K562 (cell line): ENCODE data around the gene ARHGAP24. TPM values are rescaled to one million over a fixed set of nuclear protein-coding genes. Genes with fewer than 3 reads are reported as not detected.
A peak's percentile ranks its signal among the peaks of the same experiment; 100 is the strongest.

Experiments used
- ATAC-seq: fragments of 200-7000 bp; cut with Tn5 transposase; 3 replicates; pipeline ENCODE4 v1.9.1; 2020; ENCODE audit warnings: moderate library complexity
- BruUV-seq: library from RNA; stranded (reverse); fragments of 400-500 nt; replicated peaks from 2 replicates; lab custom pipeline; 2021; lab: Mats Ljungman, UMichigan
- CTCF ChIA-PET: fragments of 300-600 bp; formaldehyde crosslinking; extraction: SDS; loops from one replicate; lab custom pipeline; 2021; ENCODE audit warnings: low intra/inter-chr PET ratio; lab: Yijun Ruan, JAX
- POLR2A ChIA-PET: fragments of 300-600, 350-650 bp; sonication (Branson Sonifier 250); formaldehyde crosslinking; extraction: SDS; loops from one replicate; lab custom pipeline; 2021; ENCODE audit warnings: antibody characterized with exemption, inconsistent platforms; lab: Yijun Ruan, JAX
- DNase-seq, 4 experiments: peaks; one replicate each; pipeline versions ENCODE4 v3.0.0 to v3.0.0-alpha.2; 2011 to 2018; ENCODE audit warnings: low spot score in 3 of 4, mixed read lengths in 3 of 4; ENCODE audit errors: extremely low read depth in 1 of 4
- FAIRE-seq: peaks from 2 replicates; lab custom pipeline; 2011; peaks lifted over from hg19 to GRCh38; lab: Jason Lieb, UNC
- H2AFZ ChIP-seq: 2 replicates; pipeline ENCODE4 v1.6.0; 2011; ENCODE audit warnings: low read depth, low read length, control low read depth, inconsistent platforms
- H3K27ac ChIP-seq: fragments of 200-600 bp; 3 replicates; pipeline ENCODE4 v1.8.0; 2011; ENCODE audit warnings: low read depth, mild to moderate bottlenecking, control low read depth, inconsistent platforms, low read length, moderate library complexity, mixed read lengths; ENCODE audit errors: extremely low read depth
- H3K27me3 ChIP-seq, 2 experiments: fragments of 300-600 bp in 1 of 2; 2 replicates in 1 of 2; 3 replicates in 1 of 2; pipeline versions ENCODE4 v1.6.0 to v1.8.0; 2011; ENCODE audit warnings: inconsistent platforms in 2 of 2, low read length in 2 of 2, mild to moderate bottlenecking in 1 of 2, mixed read lengths in 1 of 2, moderate library complexity in 1 of 2; ENCODE audit not compliant: control insufficient read depth in 2 of 2, insufficient read depth in 2 of 2
- H3K36me3 ChIP-seq: fragments of 300-600 bp; 3 replicates; pipeline ENCODE4 v1.8.0; 2011; ENCODE audit warnings: mild to moderate bottlenecking, low read length, inconsistent platforms; ENCODE audit not compliant: control insufficient read depth, insufficient read depth
- H3K4me1 ChIP-seq, 2 experiments: fragments of 200-600 bp in 1 of 2; replicated peaks in 1 of 2; 2 replicates in 1 of 2; 3 replicates in 1 of 2; pipeline versions ENCODE4 v1.5.1 to v1.8.0; 2011; ENCODE audit warnings: inconsistent platforms in 2 of 2, low read length in 2 of 2, mild to moderate bottlenecking in 1 of 2, mixed read lengths in 1 of 2, moderate library complexity in 1 of 2; ENCODE audit not compliant: control insufficient read depth in 2 of 2, insufficient read depth in 2 of 2
- H3K4me2 ChIP-seq: 2 replicates; pipeline ENCODE4 v1.6.1; 2011; ENCODE audit warnings: low read length, control low read depth, inconsistent platforms, mixed read lengths; ENCODE audit not compliant: insufficient read depth
- H3K4me3 ChIP-seq: fragments of 200-600 bp; sonication (generic), shearing (Covaris generic); 2 replicates; pipeline ENCODE4 v1.5.1; 2016; ENCODE audit warnings: control low read depth, inconsistent platforms
- H3K79me2 ChIP-seq: fragments of 200-600 bp; 3 replicates; pipeline ENCODE4 v1.8.0; 2011; ENCODE audit warnings: low read length, inconsistent platforms; ENCODE audit not compliant: control insufficient read depth, insufficient read depth
- H3K9ac ChIP-seq, 2 experiments: 2 replicates each; pipeline versions ENCODE4 v1.6.0 to v1.6.1; 2011; ENCODE audit warnings: low read depth in 2 of 2, low read length in 2 of 2, control low read depth in 1 of 2, inconsistent platforms in 1 of 2, mild to moderate bottlenecking in 1 of 2, mixed read lengths in 1 of 2; ENCODE audit not compliant: insufficient read depth in 1 of 2
- H3K9me1 ChIP-seq: one replicate; pipeline ENCODE4 v1.6.0; 2011; ENCODE audit warnings: inconsistent platforms, mild to moderate bottlenecking, low read length, moderate library complexity; ENCODE audit not compliant: control insufficient read depth, insufficient read depth
- H3K9me3 ChIP-seq: replicated peaks from 2 replicates; pipeline ENCODE4 v1.5.1; 2011; ENCODE audit warnings: low read depth, low read length, inconsistent platforms; ENCODE audit not compliant: control insufficient read depth, insufficient read depth
- H4K20me1 ChIP-seq: replicated peaks from 2 replicates; pipeline ENCODE4 v1.6.1; 2011; ENCODE audit warnings: low read length, inconsistent platforms, mixed read lengths; ENCODE audit not compliant: control insufficient read depth, insufficient read depth
- CEBPB ChIP-seq: fragments of 450-650 bp; IDR thresholded peaks from 2 replicates; pipeline ENCODE4 v1.6.1; 2016; ENCODE audit warnings: missing genetic modification characterization, missing compliant biosample characterization
- CEBPG ChIP-seq, 3 experiments: fragments of 200-800 bp in 1 of 3; sonication (Bioruptor generic) in 1 of 3; sonication (generic) in 1 of 3; formaldehyde crosslinking in 1 of 3; IDR thresholded peaks in 2 of 3; conservative IDR thresholded peaks in 1 of 3; 2 replicates each; pipeline versions ENCODE4 v1.6.1 to v1.8.0; 2016 to 2022; ENCODE audit warnings: missing compliant biosample characterization in 2 of 3, missing genetic modification characterization in 2 of 3, mild to moderate bottlenecking in 1 of 3, missing genetic modification reagents in 1 of 3
- SNRNP70 ChIP-seq: fragments of 200-400 bp; formaldehyde crosslinking; optimal IDR thresholded peaks from 2 replicates; pipeline ENCODE3; 2017; ENCODE audit warnings: low read depth, low read length
- SRF ChIP-seq, 2 experiments: fragments of 250-450, 450-650 bp in 1 of 2; sonication (Bioruptor Pico) in 1 of 2; sonication (generic) in 1 of 2; formaldehyde crosslinking; IDR thresholded peaks; 2 replicates each; pipeline versions ENCODE4 v1.5.0 to v1.5.1; 2020 to 2022; ENCODE audit warnings: mild to moderate bottlenecking in 1 of 2, missing genetic modification reagents in 1 of 2
- ZNF124 ChIP-seq: sonication (generic); formaldehyde crosslinking; IDR thresholded peaks from 2 replicates; pipeline ENCODE4 v1.8.1; 2022; ENCODE audit warnings: missing genetic modification reagents
- WGBS: fragments of 100-300 bp; shearing (Covaris generic); methylation state at CpG from one replicate; pipeline ENCODE4 v1.1.6; 2016; ENCODE audit warnings: low coverage, mixed read lengths; ENCODE audit not compliant: insufficient coverage; ENCODE audit errors: missing lambda C conversion rate; 5-methylcytosine and 5-hydroxymethylcytosine counted together
- in situ Hi-C: fragments of 300-500 bp; cut with MboI; formaldehyde crosslinking; loops from 4 replicates; pipeline ENCODE4 v1.15.0; 2018; ENCODE audit warnings: inconsistent platforms, mixed read lengths
- intact Hi-C: fragments of 100-400 bp; cut with micrococcal nuclease; formaldehyde crosslinking; loops from 2 replicates; pipeline ENCODE4 v1.14.2; 2022
- polyA plus RNA-seq, 8 experiments: library from polyadenylated mRNA; depleted of rRNA in 4 of 8; stranded (reverse) in 5 of 8; unstranded in 3 of 8; fragments of >200 nt; fragmentation: Nextera tagmentation in 2 of 8; fragmentation: Illumina TruSeq in 1 of 8; extraction: Ambion mirVana in 2 of 8; extraction: Trizol in 1 of 8; gene quantifications; 2 replicates each; pipeline versions ENCODE4 v1.2.1 to v1.2.3, GENCODE V29; 2011 to 2014; ENCODE audit warnings: inconsistent platforms in 1 of 8, missing spikeins in 1 of 8
- total RNA-seq, 7 experiments: library from RNA; depleted of rRNA in 6 of 7; stranded (reverse); fragments of >200 nt in 6 of 7; fragmentation: Illumina TruSeq in 2 of 7; extraction: Trizol in 2 of 7; gene quantifications; 2 replicates each; pipeline versions ENCODE4 v1.2.1 to v1.2.3, GENCODE V29; 2011 to 2021; ENCODE audit warnings: low replicate concordance in 1 of 7

ARHGAP24 gene
- total and polyA plus RNA-seq, 9 of the 15 experiments (the other 6 are each of a cell fraction or from before 2014, with no cell fraction given), result 8.0 to 22.6 (median 14.0) TPM

- Histone ChIP-seq H3K4me3 (no peak overlapping the region), H3K4me1 (no peaks in the 10 kb centered on the region), H2AFZ (no peak overlapping the region), H3K9ac (no peak overlapping the region), H3K27ac (no peak overlapping the region), H3K9me3 (no peaks in the 10 kb centered on the region), H3K4me2 (no peak overlapping the region), H3K79me2 (no peaks in the 10 kb centered on the region), H4K20me1 (no peaks in the 10 kb centered on the region), H3K9me1 (no peaks in the 10 kb centered on the region), H3K36me3 (no peaks in the 10 kb centered on the region), H3K27me3 (no peaks in the 10 kb centered on the region)
- no TSS peak for BruUV-seq
- intact Hi-C loops (loop anchor here (5.0 kb wide), 1 partner anchor 424 kb away; no protein-coding TSS in a partner anchor), in situ Hi-C loops (no loop called here)
- DNase-seq (no peak), FAIRE-seq (no peak), ATAC-seq (no peak)
- POLR2A ChIA-PET, result interaction anchor here (0.6 kb wide), 1 partner anchor 10 kb away, joined by 3 read pairs; no protein-coding TSS in a partner anchor
- CTCF ChIA-PET, result interaction anchor here (1.5 kb wide), 1 partner anchor 170 kb away, joined by 5 read pairs; no protein-coding TSS in a partner anchor
- 11% methylated on average over 2 of the region's 2 CpGs for WGBS
- TF ChIP-seq SNRNP70 (no peak), CEBPB (tag) (peak; percentile 58), ZNF124 (CRISPR knock-in tag) (no peak), SRF (CRISPR knock-in tag; IDR thresholded peaks at IDR 0.05) (no peak), CEBPG (CRISPR knock-in tag; IDR thresholded peaks at IDR 0.05) (no peak), CEBPG (tag; conservative IDR thresholded peaks at IDR 0.05 in 1 of 2, IDR thresholded peaks at IDR 0.05 in 1 of 2) (peak in 1 of 2 experiments; percentile 13; a peak in 1 of 4 replicates)
Observed at GRCh38 chr4:85798012-85798770, 323.2 kb downstream of the ARHGAP24 start.
